Panc1 (cell line): ENCODE results near the gene INSYN2A.

ENCODE experiments used
- CTCF ChIP-seq: fragments of 450-650 bp; IDR thresholded peaks from 2 replicates; pipeline ENCODE4 v1.5.1; 2017; ENCODE audit warnings: mild to moderate bottlenecking
- POLR2AphosphoS5 ChIP-seq: IDR thresholded peaks from 2 replicates; pipeline ENCODE4 v1.6.1; 2012; ENCODE audit warnings: mild to moderate bottlenecking, low read depth, low read length, moderate library complexity
- REST ChIP-seq, 2 experiments: IDR thresholded peaks; 2 replicates each; pipeline ENCODE4 v1.6.1; 2011 to 2012; ENCODE audit warnings: low read depth in 2 of 2, control low read depth in 1 of 2, low read length in 1 of 2, mild to moderate bottlenecking in 1 of 2, moderate library complexity in 1 of 2; ENCODE audit not compliant: insufficient read depth in 1 of 2
- SIN3A ChIP-seq: IDR thresholded peaks from 2 replicates; pipeline ENCODE4 v1.6.1; 2012; ENCODE audit warnings: low read depth, mild to moderate bottlenecking, low read length, moderate library complexity, borderline replicate concordance; ENCODE audit not compliant: insufficient read depth
- TCF7L2 ChIP-seq: IDR thresholded peaks from 2 replicates; pipeline ENCODE4 v1.6.1; 2011; ENCODE audit warnings: mild to moderate bottlenecking, low read depth, low read length, inconsistent platforms

- TF ChIP-seq CTCF: no peak
- TF ChIP-seq POLR2AphosphoS5: no peak
- TF ChIP-seq TCF7L2: no peak
- TF ChIP-seq REST (IDR thresholded peaks at IDR 0.05; ENCODE audit: insufficient read depth in 1 of 2, low read depth in 2 of 2, low read length in 1 of 2): no peak
- TF ChIP-seq SIN3A: no peak
Observed at GRCh38 chr10:127221281-127221680, 24.9 kb upstream of the INSYN2A start.
